Measurements from ENCODE around the gene ARHGAP23.

ARHGAP23 gene

GRCh38 chr17:38511150-38512108 is 83.2 kb downstream of the ARHGAP23 start:
- TF ChIP-seq CEBPB (IDR thresholded peaks at IDR 0.05) = no peak
- no peak for TF ChIP-seq NFIC (IDR thresholded peaks at IDR 0.05)
- TF ChIP-seq YY1 (IDR thresholded peaks at IDR 0.05; ENCODE audit: low read depth) = no peak
- no peak for TF ChIP-seq ZBTB7A (IDR thresholded peaks at IDR 0.05; ENCODE audit: low read depth)
- TF ChIP-seq RAD21 (IDR thresholded peaks at IDR 0.05; ENCODE audit: low read depth) = no peak
- TF ChIP-seq TAF1 (IDR thresholded peaks at IDR 0.05; ENCODE audit: low read depth) = no peak
- TF ChIP-seq TCF12 (IDR thresholded peaks at IDR 0.05; ENCODE audit: low read depth) = no peak
- no peak for TF ChIP-seq REST (IDR thresholded peaks at IDR 0.05; ENCODE audit: low read depth)
- no peak for TF ChIP-seq EP300 (IDR thresholded peaks at IDR 0.05; ENCODE audit: borderline replicate concordance)
- TF ChIP-seq TEAD4 (IDR thresholded peaks at IDR 0.05) = no peak
- no peak for TF ChIP-seq MAX (IDR thresholded peaks at IDR 0.05)
- no peak for TF ChIP-seq USF1 (IDR thresholded peaks at IDR 0.05)
- TF ChIP-seq FOXM1 (IDR thresholded peaks at IDR 0.05; ENCODE audit: borderline replicate concordance, low read depth) = no peak
- TF ChIP-seq EGR1 (IDR thresholded peaks at IDR 0.05) = no peak
- no peak for TF ChIP-seq CREB1 (IDR thresholded peaks at IDR 0.05; ENCODE audit: low read depth)

- TF ChIP-seq ZBTB7A (IDR thresholded peaks at IDR 0.05; ENCODE audit: low read depth) (no peak), CREB1 (IDR thresholded peaks at IDR 0.05; ENCODE audit: low read depth) (no peak), EGR1 (IDR thresholded peaks at IDR 0.05) (no peak), NFIC (IDR thresholded peaks at IDR 0.05) (no peak), YY1 (IDR thresholded peaks at IDR 0.05; ENCODE audit: low read depth) (no peak), CEBPB (IDR thresholded peaks at IDR 0.05) (no peak), REST (IDR thresholded peaks at IDR 0.05; ENCODE audit: low read depth) (no peak)
Observed at GRCh38 chr17:38512473-38513058, 84.3 kb downstream of the ARHGAP23 start.

- TF ChIP-seq USF1 (IDR thresholded peaks at IDR 0.05) (no peak), TEAD4 (IDR thresholded peaks at IDR 0.05) (no peak), YY1 (IDR thresholded peaks at IDR 0.05; ENCODE audit: low read depth) (no peak), REST (IDR thresholded peaks at IDR 0.05; ENCODE audit: low read depth) (no peak), FOXM1 (IDR thresholded peaks at IDR 0.05; ENCODE audit: borderline replicate concordance, low read depth) (no peak)
Observed at GRCh38 chr17:38532451-38532850, 104.2 kb downstream of the ARHGAP23 start.

GRCh38 chr17:38533241-38533640 is 105.0 kb downstream of the ARHGAP23 start:
- no peak for TF ChIP-seq TCF12 (IDR thresholded peaks at IDR 0.05; ENCODE audit: low read depth)
- TF ChIP-seq MAX (IDR thresholded peaks at IDR 0.05) = no peak
- no peak for TF ChIP-seq TAF1 (IDR thresholded peaks at IDR 0.05; ENCODE audit: low read depth)
- no peak for TF ChIP-seq YY1 (IDR thresholded peaks at IDR 0.05; ENCODE audit: low read depth)
- TF ChIP-seq EGR1 (IDR thresholded peaks at IDR 0.05) = no peak
- no peak for TF ChIP-seq EP300 (IDR thresholded peaks at IDR 0.05; ENCODE audit: borderline replicate concordance)
- no peak for TF ChIP-seq USF1 (IDR thresholded peaks at IDR 0.05)
- TF ChIP-seq REST (IDR thresholded peaks at IDR 0.05; ENCODE audit: low read depth) = no peak
- no peak for TF ChIP-seq NFIC (IDR thresholded peaks at IDR 0.05)
- no peak for TF ChIP-seq FOXM1 (IDR thresholded peaks at IDR 0.05; ENCODE audit: borderline replicate concordance, low read depth)
- TF ChIP-seq ZBTB7A (IDR thresholded peaks at IDR 0.05; ENCODE audit: low read depth) = no peak
- no peak for TF ChIP-seq RAD21 (IDR thresholded peaks at IDR 0.05; ENCODE audit: low read depth)
- TF ChIP-seq CREB1 (IDR thresholded peaks at IDR 0.05; ENCODE audit: low read depth) = no peak
- no peak for TF ChIP-seq TEAD4 (IDR thresholded peaks at IDR 0.05)
